GM12878 (cell line): ENCODE data around the gene MEX3D. TPM values are rescaled to one million over a fixed set of nuclear protein-coding genes. Genes with fewer than 3 reads are reported as not detected.

Experiments used
- GABPA ChIP-seq: IDR thresholded peaks from 2 replicates; pipeline ENCODE4 v1.6.1; 2014; ENCODE audit warnings: antibody characterized with exemption, low read depth, mild to moderate bottlenecking, inconsistent platforms
- IKZF1 ChIP-seq: fragments of 450-650 bp; conservative IDR thresholded peaks from 2 replicates; pipeline ENCODE4 v1.6.1; 2017; ENCODE audit warnings: antibody characterized with exemption, mild to moderate bottlenecking
- JUNB ChIP-seq: IDR thresholded peaks from 2 replicates; pipeline ENCODE4 v1.6.1; 2016; ENCODE audit warnings: antibody characterized with exemption, mild to moderate bottlenecking
- KAT2A ChIP-seq: conservative IDR thresholded peaks from 2 replicates; pipeline ENCODE4 v1.6.1; 2011; ENCODE audit warnings: low read depth, low read length; ENCODE audit not compliant: control insufficient read depth
- MTA2 ChIP-seq: fragments of 450-650 bp; IDR thresholded peaks from 2 replicates; pipeline ENCODE4 v1.6.1; 2016; ENCODE audit warnings: low read depth, mild to moderate bottlenecking, moderate library complexity
- NR2C2 ChIP-seq: IDR thresholded peaks from 2 replicates; pipeline ENCODE4 v1.6.1; 2011; ENCODE audit warnings: borderline replicate concordance, low read depth; ENCODE audit not compliant: control insufficient read depth, insufficient read length
- POU2F2 ChIP-seq: IDR thresholded peaks from 3 replicates; pipeline ENCODE4 v1.6.1; 2011; ENCODE audit warnings: low read depth, mild to moderate bottlenecking, low read length, borderline replicate concordance
- REST ChIP-seq: IDR thresholded peaks from 2 replicates; pipeline ENCODE4 v1.6.1; 2012; ENCODE audit warnings: mild to moderate bottlenecking, low read depth, low read length
- SREBF2 ChIP-seq: IDR thresholded peaks from 2 replicates; pipeline ENCODE4 v1.6.1; 2012; ENCODE audit warnings: mild to moderate bottlenecking, low read length
- polyA plus RNA-seq, 11 experiments: library from polyadenylated mRNA; depleted of rRNA in 4 of 11; unstranded in 6 of 11; stranded (reverse) in 5 of 11; fragments of >200 nt; fragmentation: Nextera tagmentation in 4 of 11; fragmentation: Illumina TruSeq in 1 of 11; extraction: Ambion mirVana in 4 of 11; extraction: Trizol in 1 of 11; gene quantifications; 1 replicate in 1 of 11; 2 replicates in 10 of 11; pipeline versions ENCODE4 v1.2.1 to v1.2.3, GENCODE V29; 2011 to 2016; ENCODE audit warnings: inconsistent platforms in 2 of 11, missing spikeins in 2 of 11, low read depth in 1 of 11
- total RNA-seq, 4 experiments: library from RNA; depleted of rRNA in 3 of 4; stranded (reverse); fragments of >200 nt in 3 of 4; fragmentation: Illumina TruSeq in 1 of 4; extraction: Trizol in 1 of 4; gene quantifications; 2 replicates each; pipeline versions ENCODE4 v1.2.1 to v1.2.3, GENCODE V29; 2013 to 2021

MEX3D gene
- total and polyA plus RNA-seq, 10 of the 15 experiments (the other 5 are each of a cell fraction or from before 2014, with no cell fraction given) = 0.18 to 6.8 (median 0.81) TPM

GRCh38 chr19:1556390-1557070 lies 11.6 kb downstream of the MEX3D start (continued):
- TF ChIP-seq REST = no peak
- no peak for TF ChIP-seq JUNB
- no peak for TF ChIP-seq KAT2A
- TF ChIP-seq NR2C2 = no peak
- no peak for TF ChIP-seq POU2F2
- TF ChIP-seq GABPA = no peak
- no peak for TF ChIP-seq SREBF2
- TF ChIP-seq IKZF1 = no peak
- no peak for TF ChIP-seq MTA2
- TF ChIP-seq, all 136 proteins: peak for 0
